K562 (cell line): Measurements from ENCODE around the gene TRANK1. TPM values are rescaled to one million over a fixed set of nuclear protein-coding genes. Genes with fewer than 3 reads are reported as not detected.

Experiments used
- ATAC-seq: fragments of 200-7000 bp; cut with Tn5 transposase; 3 replicates; pipeline ENCODE4 v1.9.1; 2020; ENCODE audit warnings: moderate library complexity
- BruUV-seq: library from RNA; stranded (reverse); fragments of 400-500 nt; replicated peaks from 2 replicates; lab custom pipeline; 2021; lab: Mats Ljungman, UMichigan
- CTCF ChIA-PET: fragments of 300-600 bp; formaldehyde crosslinking; extraction: SDS; loops from one replicate; lab custom pipeline; 2021; ENCODE audit warnings: low intra/inter-chr PET ratio; lab: Yijun Ruan, JAX
- POLR2A ChIA-PET: fragments of 300-600, 350-650 bp; sonication (Branson Sonifier 250); formaldehyde crosslinking; extraction: SDS; loops from one replicate; lab custom pipeline; 2021; ENCODE audit warnings: antibody characterized with exemption, inconsistent platforms; lab: Yijun Ruan, JAX
- DNase-seq, 4 experiments: peaks; one replicate each; pipeline versions ENCODE4 v3.0.0 to v3.0.0-alpha.2; 2011 to 2018; ENCODE audit warnings: low spot score in 3 of 4, mixed read lengths in 3 of 4; ENCODE audit errors: extremely low read depth in 1 of 4
- FAIRE-seq: peaks from 2 replicates; lab custom pipeline; 2011; peaks lifted over from hg19 to GRCh38; lab: Jason Lieb, UNC
- H2AFZ ChIP-seq: 2 replicates; pipeline ENCODE4 v1.6.0; 2011; ENCODE audit warnings: low read depth, low read length, control low read depth, inconsistent platforms
- H3K27ac ChIP-seq: fragments of 200-600 bp; 3 replicates; pipeline ENCODE4 v1.8.0; 2011; ENCODE audit warnings: low read depth, mild to moderate bottlenecking, control low read depth, inconsistent platforms, low read length, moderate library complexity, mixed read lengths; ENCODE audit errors: extremely low read depth
- H3K27me3 ChIP-seq, 2 experiments: fragments of 300-600 bp in 1 of 2; 2 replicates in 1 of 2; 3 replicates in 1 of 2; pipeline versions ENCODE4 v1.6.0 to v1.8.0; 2011; ENCODE audit warnings: inconsistent platforms in 2 of 2, low read length in 2 of 2, mild to moderate bottlenecking in 1 of 2, mixed read lengths in 1 of 2, moderate library complexity in 1 of 2; ENCODE audit not compliant: control insufficient read depth in 2 of 2, insufficient read depth in 2 of 2
- H3K36me3 ChIP-seq: fragments of 300-600 bp; 3 replicates; pipeline ENCODE4 v1.8.0; 2011; ENCODE audit warnings: mild to moderate bottlenecking, low read length, inconsistent platforms; ENCODE audit not compliant: control insufficient read depth, insufficient read depth
- H3K4me1 ChIP-seq, 2 experiments: fragments of 200-600 bp in 1 of 2; replicated peaks in 1 of 2; 2 replicates in 1 of 2; 3 replicates in 1 of 2; pipeline versions ENCODE4 v1.5.1 to v1.8.0; 2011; ENCODE audit warnings: inconsistent platforms in 2 of 2, low read length in 2 of 2, mild to moderate bottlenecking in 1 of 2, mixed read lengths in 1 of 2, moderate library complexity in 1 of 2; ENCODE audit not compliant: control insufficient read depth in 2 of 2, insufficient read depth in 2 of 2
- H3K4me2 ChIP-seq: 2 replicates; pipeline ENCODE4 v1.6.1; 2011; ENCODE audit warnings: low read length, control low read depth, inconsistent platforms, mixed read lengths; ENCODE audit not compliant: insufficient read depth
- H3K4me3 ChIP-seq: fragments of 200-600 bp; sonication (generic), shearing (Covaris generic); 2 replicates; pipeline ENCODE4 v1.5.1; 2016; ENCODE audit warnings: control low read depth, inconsistent platforms
- H3K79me2 ChIP-seq: fragments of 200-600 bp; 3 replicates; pipeline ENCODE4 v1.8.0; 2011; ENCODE audit warnings: low read length, inconsistent platforms; ENCODE audit not compliant: control insufficient read depth, insufficient read depth
- H3K9ac ChIP-seq, 2 experiments: 2 replicates each; pipeline versions ENCODE4 v1.6.0 to v1.6.1; 2011; ENCODE audit warnings: low read depth in 2 of 2, low read length in 2 of 2, control low read depth in 1 of 2, inconsistent platforms in 1 of 2, mild to moderate bottlenecking in 1 of 2, mixed read lengths in 1 of 2; ENCODE audit not compliant: insufficient read depth in 1 of 2
- H3K9me1 ChIP-seq: one replicate; pipeline ENCODE4 v1.6.0; 2011; ENCODE audit warnings: inconsistent platforms, mild to moderate bottlenecking, low read length, moderate library complexity; ENCODE audit not compliant: control insufficient read depth, insufficient read depth
- H3K9me3 ChIP-seq: replicated peaks from 2 replicates; pipeline ENCODE4 v1.5.1; 2011; ENCODE audit warnings: low read depth, low read length, inconsistent platforms; ENCODE audit not compliant: control insufficient read depth, insufficient read depth
- H4K20me1 ChIP-seq: replicated peaks from 2 replicates; pipeline ENCODE4 v1.6.1; 2011; ENCODE audit warnings: low read length, inconsistent platforms, mixed read lengths; ENCODE audit not compliant: control insufficient read depth, insufficient read depth
- COPS2 ChIP-seq: fragments of 450-650 bp; conservative IDR thresholded peaks from 2 replicates; pipeline ENCODE4 v1.6.1; 2016; ENCODE audit warnings: mild to moderate bottlenecking, moderate library complexity
- ETV5 ChIP-seq: sonication (generic); formaldehyde crosslinking; IDR thresholded peaks from 2 replicates; pipeline ENCODE4 v1.4.0; 2020; ENCODE audit warnings: low read depth, mild to moderate bottlenecking, missing genetic modification reagents
- KDM5B ChIP-seq: fragments of 200-600 bp; sonication (generic); IDR thresholded peaks from 2 replicates; pipeline ENCODE4 v1.6.1; 2012; ENCODE audit warnings: low read depth, mild to moderate bottlenecking, moderate library complexity, low read length, control low read depth, inconsistent platforms; ENCODE audit not compliant: insufficient replicate concordance
- PKNOX1 ChIP-seq: fragments of 450-650 bp; IDR thresholded peaks from 2 replicates; pipeline ENCODE4 v1.6.1; 2016
- RAD21 ChIP-seq, 2 experiments: fragments of 250-450 bp in 1 of 2; fragments of 450-650 bp in 1 of 2; sonication (Bioruptor Pico) in 1 of 2; formaldehyde crosslinking in 1 of 2; IDR thresholded peaks in 1 of 2; conservative IDR thresholded peaks in 1 of 2; 2 replicates each; pipeline versions ENCODE4 v1.4.0 to v1.8.0; 2020 to 2022; ENCODE audit warnings: mild to moderate bottlenecking in 2 of 2, moderate library complexity in 1 of 2
- RBM39 ChIP-seq: fragments of 200-400 bp; formaldehyde crosslinking; optimal IDR thresholded peaks from 2 replicates; pipeline ENCODE3; 2018; ENCODE audit warnings: low read depth, low read length
- REST ChIP-seq, 2 experiments: fragments of 450-650 bp; formaldehyde crosslinking in 1 of 2; IDR thresholded peaks; 2 replicates each; pipeline versions ENCODE4 v1.4.0 to v1.6.1; 2014 to 2020; ENCODE audit warnings: mild to moderate bottlenecking in 2 of 2, borderline replicate concordance in 1 of 2, low read depth in 1 of 2
- WGBS: fragments of 100-300 bp; shearing (Covaris generic); methylation state at CpG from one replicate; pipeline ENCODE4 v1.1.6; 2016; ENCODE audit warnings: low coverage, mixed read lengths; ENCODE audit not compliant: insufficient coverage; ENCODE audit errors: missing lambda C conversion rate; 5-methylcytosine and 5-hydroxymethylcytosine counted together
- in situ Hi-C: fragments of 300-500 bp; cut with MboI; formaldehyde crosslinking; loops from 4 replicates; pipeline ENCODE4 v1.15.0; 2018; ENCODE audit warnings: inconsistent platforms, mixed read lengths
- intact Hi-C: fragments of 100-400 bp; cut with micrococcal nuclease; formaldehyde crosslinking; loops from 2 replicates; pipeline ENCODE4 v1.14.2; 2022
- polyA plus RNA-seq, 8 experiments: library from polyadenylated mRNA; depleted of rRNA in 4 of 8; stranded (reverse) in 5 of 8; unstranded in 3 of 8; fragments of >200 nt; fragmentation: Nextera tagmentation in 2 of 8; fragmentation: Illumina TruSeq in 1 of 8; extraction: Ambion mirVana in 2 of 8; extraction: Trizol in 1 of 8; gene quantifications; 2 replicates each; pipeline versions ENCODE4 v1.2.1 to v1.2.3, GENCODE V29; 2011 to 2014; ENCODE audit warnings: inconsistent platforms in 1 of 8, missing spikeins in 1 of 8
- total RNA-seq, 7 experiments: library from RNA; depleted of rRNA in 6 of 7; stranded (reverse); fragments of >200 nt in 6 of 7; fragmentation: Illumina TruSeq in 2 of 7; extraction: Trizol in 2 of 7; gene quantifications; 2 replicates each; pipeline versions ENCODE4 v1.2.1 to v1.2.3, GENCODE V29; 2011 to 2021; ENCODE audit warnings: low replicate concordance in 1 of 7
- TF ChIP-seq, protein P1 (sequence below): fragments of 450-650 bp; formaldehyde crosslinking; IDR thresholded peaks from 2 replicates; pipeline ENCODE4 v1.4.0; 2022; ENCODE audit warnings: missing genetic modification characterization
- TF ChIP-seq, protein P2 (sequence below), 3 experiments: IDR thresholded peaks in 2 of 3; conservative IDR thresholded peaks in 1 of 3; 2 replicates each; pipeline ENCODE4 v1.5.1; 2011 to 2012; ENCODE audit warnings: low read length in 3 of 3, mild to moderate bottlenecking in 3 of 3, control low read depth in 2 of 3, improper control_type of control experiment in 1 of 3, inconsistent platforms in 1 of 3, low read depth in 1 of 3, mixed read lengths in 1 of 3, moderate library complexity in 1 of 3; ENCODE audit not compliant: insufficient read depth in 2 of 3

Gene TRANK1
- total and polyA plus RNA-seq, 9 of the 15 experiments (the other 6 are each of a cell fraction or from before 2014, with no cell fraction given), result 0.41 to 5.3 (median 2.1) TPM

- POLR2A ChIA-PET, result no interaction called here
- H3K9ac ChIP-seq, result no peak overlapping the region
- ATAC-seq, result no peak
- TF ChIP-seq PKNOX1, result no peak
- TF ChIP-seq RBM39, result no peak
- no peak for TF ChIP-seq KDM5B
- TF ChIP-seq RAD21 (CRISPR knock-in tag; conservative IDR thresholded peaks at IDR 0.05 in 1 of 2, IDR thresholded peaks at IDR 0.05 in 1 of 2), result peak in 1 of 2 experiments; percentile 43; a peak in 2 of 4 replicates
- TF ChIP-seq, protein P1, sequence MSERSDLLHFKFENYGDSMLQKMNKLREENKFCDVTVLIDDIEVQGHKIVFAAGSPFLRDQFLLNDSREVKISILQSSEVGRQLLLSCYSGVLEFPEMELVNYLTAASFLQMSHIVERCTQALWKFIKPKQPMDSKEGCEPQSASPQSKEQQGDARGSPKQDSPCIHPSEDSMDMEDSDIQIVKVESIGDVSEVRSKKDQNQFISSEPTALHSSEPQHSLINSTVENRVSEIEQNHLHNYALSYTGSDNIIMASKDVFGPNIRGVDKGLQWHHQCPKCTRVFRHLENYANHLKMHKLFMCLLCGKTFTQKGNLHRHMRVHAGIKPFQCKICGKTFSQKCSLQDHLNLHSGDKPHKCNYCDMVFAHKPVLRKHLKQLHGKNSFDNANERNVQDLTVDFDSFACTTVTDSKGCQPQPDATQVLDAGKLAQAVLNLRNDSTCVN, result no peak
- TF ChIP-seq REST (IDR thresholded peaks at IDR 0.05; ENCODE audit: borderline replicate concordance), result peak; percentile 11; the same call in 1 of the 2 replicates
- TF ChIP-seq REST (CRISPR knock-in tag; IDR thresholded peaks at IDR 0.05; ENCODE audit: low read depth), result no peak
- no peak for TF ChIP-seq COPS2
- TF ChIP-seq ETV5 (CRISPR knock-in tag), result no peak
- TF ChIP-seq, protein P2, sequence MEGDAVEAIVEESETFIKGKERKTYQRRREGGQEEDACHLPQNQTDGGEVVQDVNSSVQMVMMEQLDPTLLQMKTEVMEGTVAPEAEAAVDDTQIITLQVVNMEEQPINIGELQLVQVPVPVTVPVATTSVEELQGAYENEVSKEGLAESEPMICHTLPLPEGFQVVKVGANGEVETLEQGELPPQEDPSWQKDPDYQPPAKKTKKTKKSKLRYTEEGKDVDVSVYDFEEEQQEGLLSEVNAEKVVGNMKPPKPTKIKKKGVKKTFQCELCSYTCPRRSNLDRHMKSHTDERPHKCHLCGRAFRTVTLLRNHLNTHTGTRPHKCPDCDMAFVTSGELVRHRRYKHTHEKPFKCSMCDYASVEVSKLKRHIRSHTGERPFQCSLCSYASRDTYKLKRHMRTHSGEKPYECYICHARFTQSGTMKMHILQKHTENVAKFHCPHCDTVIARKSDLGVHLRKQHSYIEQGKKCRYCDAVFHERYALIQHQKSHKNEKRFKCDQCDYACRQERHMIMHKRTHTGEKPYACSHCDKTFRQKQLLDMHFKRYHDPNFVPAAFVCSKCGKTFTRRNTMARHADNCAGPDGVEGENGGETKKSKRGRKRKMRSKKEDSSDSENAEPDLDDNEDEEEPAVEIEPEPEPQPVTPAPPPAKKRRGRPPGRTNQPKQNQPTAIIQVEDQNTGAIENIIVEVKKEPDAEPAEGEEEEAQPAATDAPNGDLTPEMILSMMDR (IDR thresholded peaks at IDR 0.05 in 2 of 3, conservative IDR thresholded peaks at IDR 0.05 in 1 of 3; ENCODE audit: insufficient read depth in 2 of 3, low read depth in 1 of 3, low read length in 3 of 3), result peak in 2 of 3 experiments; percentile 26 to 39; a peak in 2 of 6 replicates
Observed at GRCh38 chr3:36837089-36837488, 107.8 kb downstream of the TRANK1 start.

More at GRCh38 chr3:36837089-36837488, 107.8 kb downstream of the TRANK1 start:
- WGBS, result 10% methylated on average over 3 of the region's 3 CpGs
- Histone ChIP-seq H3K79me2 (no peaks in the 10 kb centered on the region), H4K20me1 (no peaks in the 10 kb centered on the region), H3K9me1 (no peaks in the 10 kb centered on the region), H3K36me3 (no peaks in the 10 kb centered on the region), H3K27ac (no peak overlapping the region), H2AFZ (no peak overlapping the region), H3K27me3 (peaks cover 2 to 9% of the 10 kb centered on the region in 2 experiments; a peak in 2 of 5 replicates), H3K4me2 (no peak overlapping the region), H3K4me1 (no peaks in the 10 kb centered on the region), H3K4me3 (no peak overlapping the region), H3K9me3 (peaks cover 3% of the 10 kb centered on the region)
- CTCF ChIA-PET, result no interaction called here
- intact Hi-C loops, result no loop called here
- BruUV-seq, result no TSS peak
- FAIRE-seq, result no peak
- in situ Hi-C loops, result no loop called here
- DNase-seq, result no peak
